ENCODE measurements around the gene RAB17. TPM values are rescaled to one million over a fixed set of nuclear protein-coding genes. Genes with fewer than 3 reads are reported as not detected.

RAB17 gene
- total and polyA plus RNA-seq, 3 experiments from 2014 or later, result not detected

DNA sequence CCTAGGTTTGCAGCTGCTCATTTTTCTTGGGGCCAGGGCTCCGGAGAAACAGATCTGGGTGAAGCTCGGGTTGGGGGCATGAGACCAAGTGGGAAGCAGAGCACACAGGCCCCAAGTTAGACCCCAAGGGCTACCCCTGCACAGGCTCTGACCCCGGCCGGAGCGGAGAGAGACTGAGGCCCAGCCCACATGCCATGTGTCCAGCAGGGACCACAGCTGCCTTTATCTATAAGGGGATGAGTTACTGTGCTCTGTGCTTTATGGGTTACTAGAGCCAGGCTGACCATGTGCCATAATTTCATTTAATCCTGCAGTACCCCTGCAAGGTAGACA, 54.5 kb downstream of the RAB17 start:
- Mint-ChIP-seq H3K27ac (no peak overlapping the region), H3K4me1 (no peaks in the 10 kb centered on the region)

DNA sequence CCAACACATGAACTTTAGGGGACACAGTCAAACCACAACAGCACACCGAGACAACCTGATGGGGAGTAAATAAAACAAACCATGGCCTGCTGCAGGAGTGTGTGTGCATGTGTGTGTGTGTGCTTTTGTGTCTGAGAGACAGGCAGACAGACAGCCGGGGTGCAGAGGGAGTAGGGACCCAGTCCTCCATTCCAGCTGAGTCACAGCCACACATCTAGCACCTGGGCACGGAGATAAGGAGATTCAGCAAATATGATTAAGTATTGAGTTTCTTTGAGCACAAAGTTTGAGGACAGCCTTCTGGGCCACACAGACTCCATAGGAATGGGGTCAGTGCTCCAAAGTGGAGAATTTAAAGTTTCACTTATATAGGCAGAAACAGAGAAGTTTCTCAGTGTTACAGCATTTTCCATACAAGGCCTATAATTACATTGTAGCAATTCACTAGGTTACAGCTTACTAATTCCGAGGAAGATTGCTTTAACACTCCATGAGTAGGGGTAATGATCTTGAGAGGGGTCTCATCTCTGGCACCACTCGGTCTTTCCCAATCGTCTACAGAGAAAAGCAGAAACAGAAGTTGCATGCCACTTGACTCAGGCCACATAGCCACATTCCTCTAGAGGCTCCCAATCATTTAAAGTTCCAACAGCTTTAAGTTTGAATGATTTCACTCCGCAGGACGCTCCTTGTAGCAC, 55.0 kb downstream of the RAB17 start:
- POLR2A ChIA-PET, result no interaction called here
- H3K27ac ChIP-seq (ENCODE audit: low read depth, low read length), result no peak overlapping the region
- no peak for DNase-seq

More for the DNA sequence above, 54.5 kb downstream of the RAB17 start:
- Histone ChIP-seq H3K4me3 (ENCODE audit: low read length) (no peak overlapping the region), H3K27ac (ENCODE audit: low read depth, low read length) (no peak overlapping the region), H3K27me3 (ENCODE audit: insufficient read depth, low read length, poor library complexity, severe bottlenecking) (peaks cover 3% of the 10 kb centered on the region), H3K9me3 (ENCODE audit: low read length) (no peaks in the 10 kb centered on the region), H3K36me3 (ENCODE audit: insufficient read depth, low read length) (no peaks in the 10 kb centered on the region), H3K4me1 (ENCODE audit: insufficient read depth, low read length) (no peaks in the 10 kb centered on the region)
- POLR2A ChIA-PET, result no interaction called here
- Mint-ChIP-seq H3K4me3 (no peak overlapping the region), H3K36me3 (no peaks in the 10 kb centered on the region), H3K9me3 (peaks cover 0 to 3% (median 0%) of the 10 kb centered on the region in 5 donors), H3K27me3 (peaks cover 3 to 35% of the 10 kb centered on the region in 2 donors)
- no peak for DNase-seq
- CTCF ChIA-PET, result no interaction called here

DNA sequence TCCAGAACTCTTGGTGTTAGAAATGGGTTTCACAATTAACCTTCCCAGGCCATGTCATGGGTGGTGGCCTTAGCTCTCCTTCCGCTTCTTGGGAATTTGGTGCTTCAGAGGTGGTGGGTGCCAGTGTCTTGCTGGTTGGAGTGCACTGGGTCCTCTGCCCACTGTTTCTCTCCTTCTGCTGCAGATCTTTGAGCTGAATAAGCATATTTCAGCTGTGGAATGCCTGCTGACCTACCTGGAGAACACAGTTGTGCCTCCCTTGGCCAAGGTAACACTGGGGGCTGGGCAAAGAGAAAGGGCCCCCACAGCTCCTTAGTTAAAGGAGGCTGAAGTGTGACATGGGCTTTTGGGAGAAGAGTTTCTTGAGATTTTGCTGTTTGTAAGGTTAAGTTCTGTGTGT, 56.2 kb downstream of the RAB17 start:
- no peak overlapping the region for H3K4me3 Mint-ChIP-seq
- ChIA-PET POLR2A (no interaction called here), CTCF (interaction anchor here (1.1 kb wide), 1 partner anchor 21 kb away, joined by 4 read pairs; no protein-coding TSS in a partner anchor)
- peaks cover 0 to 3% (median 0%) of the 10 kb centered on the region in 5 donors for H3K9me3 Mint-ChIP-seq
- Histone ChIP-seq H3K36me3 (ENCODE audit: insufficient read depth, low read length) (no peaks in the 10 kb centered on the region), H3K4me3 (ENCODE audit: low read length) (no peak overlapping the region), H3K27me3 (ENCODE audit: insufficient read depth, low read length, poor library complexity, severe bottlenecking) (peaks cover 3% of the 10 kb centered on the region), H3K9me3 (ENCODE audit: low read length) (no peaks in the 10 kb centered on the region), H3K27ac (ENCODE audit: low read depth, low read length) (no peak overlapping the region), H3K4me1 (ENCODE audit: insufficient read depth, low read length) (no peaks in the 10 kb centered on the region)
- DNase-seq, result no peak
- H3K27me3 Mint-ChIP-seq, result peaks cover 3 to 32% of the 10 kb centered on the region in 2 donors
- no peaks in the 10 kb centered on the region for H3K4me1 Mint-ChIP-seq
- no peaks in the 10 kb centered on the region for H3K36me3 Mint-ChIP-seq
- H3K27ac Mint-ChIP-seq, result no peak overlapping the region

More for the DNA sequence above, 55.0 kb downstream of the RAB17 start:
- no peaks in the 10 kb centered on the region for H3K36me3 Mint-ChIP-seq
- H3K27ac Mint-ChIP-seq, result no peak overlapping the region
- H3K4me3 ChIP-seq (ENCODE audit: low read length), result no peak overlapping the region
- peaks cover 3% of the 10 kb centered on the region for H3K27me3 ChIP-seq (ENCODE audit: insufficient read depth, low read length, poor library complexity, severe bottlenecking)
- H3K9me3 ChIP-seq (ENCODE audit: low read length), result no peaks in the 10 kb centered on the region
- H3K4me3 Mint-ChIP-seq, result no peak overlapping the region
- H3K36me3 ChIP-seq (ENCODE audit: insufficient read depth, low read length), result no peaks in the 10 kb centered on the region
- peaks cover 0 to 3% (median 0%) of the 10 kb centered on the region in 5 donors for H3K9me3 Mint-ChIP-seq
- H3K4me1 Mint-ChIP-seq, result no peaks in the 10 kb centered on the region
- peaks cover 3 to 35% of the 10 kb centered on the region in 2 donors for H3K27me3 Mint-ChIP-seq
- H3K4me1 ChIP-seq (ENCODE audit: insufficient read depth, low read length), result no peaks in the 10 kb centered on the region
- CTCF ChIA-PET, result no interaction called here

DNA sequence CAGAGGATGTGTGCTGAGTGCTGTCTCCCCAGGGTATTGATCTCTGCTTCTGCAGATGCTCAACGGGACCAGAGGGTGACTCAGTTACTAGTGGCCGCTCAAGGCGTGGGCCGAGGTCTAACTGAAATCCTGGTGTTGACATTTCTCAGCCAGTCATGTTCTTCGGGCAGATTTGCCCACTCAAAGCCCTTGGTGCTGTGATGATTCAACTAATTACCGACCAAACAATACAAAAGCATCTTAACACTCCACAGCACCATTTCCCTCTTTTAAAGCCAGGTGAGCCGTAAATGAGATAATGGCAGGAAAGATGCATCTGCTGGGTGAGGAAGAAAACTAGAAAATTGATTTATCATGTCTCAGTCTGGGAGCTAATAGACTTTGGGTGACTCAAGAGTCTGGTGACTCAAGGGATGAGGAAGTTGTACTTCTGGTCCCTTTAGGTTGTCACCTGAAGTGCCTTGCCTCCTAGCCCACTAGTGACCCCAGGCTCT, 56.8 kb downstream of the RAB17 start:
- Histone ChIP-seq H3K9me3 (ENCODE audit: low read length) (no peaks in the 10 kb centered on the region), H3K4me1 (ENCODE audit: insufficient read depth, low read length) (no peaks in the 10 kb centered on the region), H3K27ac (ENCODE audit: low read depth, low read length) (no peak overlapping the region), H3K27me3 (ENCODE audit: insufficient read depth, low read length, poor library complexity, severe bottlenecking) (peaks cover 3% of the 10 kb centered on the region), H3K36me3 (ENCODE audit: insufficient read depth, low read length) (no peaks in the 10 kb centered on the region), H3K4me3 (ENCODE audit: low read length) (no peak overlapping the region)
- Mint-ChIP-seq H3K4me1 (no peaks in the 10 kb centered on the region), H3K27me3 (peaks cover 3 to 27% of the 10 kb centered on the region in 2 donors), H3K27ac (no peak overlapping the region), H3K36me3 (no peaks in the 10 kb centered on the region), H3K4me3 (no peak overlapping the region), H3K9me3 (peaks cover 0 to 3% (median 0%) of the 10 kb centered on the region in 5 donors)
- POLR2A ChIA-PET, result no interaction called here
- CTCF ChIA-PET, result interaction anchor here (0.6 to 1.6 kb wide), 3 partner anchors 21 to 38 kb away, joined by 3 to 5 read pairs (median 3); no protein-coding TSS in a partner anchor
- DNase-seq, result no peak

DNA sequence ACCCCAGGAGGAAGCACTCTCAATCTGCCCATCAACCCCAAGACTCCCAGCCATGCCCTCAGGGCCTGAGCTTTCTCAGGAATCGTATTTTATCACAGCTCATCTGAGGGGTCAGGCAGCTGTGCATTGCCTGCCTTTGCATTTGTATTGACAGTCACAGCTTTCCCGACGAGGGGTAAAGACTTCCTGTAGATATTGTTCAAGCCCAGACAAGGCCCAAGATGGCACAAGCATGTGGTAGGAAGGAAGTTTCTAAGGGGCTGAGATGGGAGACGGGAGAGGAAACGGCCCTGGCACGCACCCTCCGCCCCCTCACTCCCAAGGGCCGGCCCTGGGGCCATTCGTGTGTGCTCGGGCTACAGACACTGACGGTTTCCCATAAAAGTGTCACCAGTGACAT, 58.4 kb downstream of the RAB17 start:
- DNase-seq, result no peak
- no peak overlapping the region for H3K4me3 ChIP-seq (ENCODE audit: low read length)
- Mint-ChIP-seq H3K27me3 (peaks cover 3 to 13% of the 10 kb centered on the region in 2 donors), H3K36me3 (no peaks in the 10 kb centered on the region), H3K4me3 (no peak overlapping the region), H3K9me3 (peaks cover 0 to 3% (median 0%) of the 10 kb centered on the region in 5 donors), H3K27ac (no peak overlapping the region), H3K4me1 (no peaks in the 10 kb centered on the region)
- no peaks in the 10 kb centered on the region for H3K4me1 ChIP-seq (ENCODE audit: insufficient read depth, low read length)
- POLR2A ChIA-PET, result no interaction called here
- H3K27ac ChIP-seq (ENCODE audit: low read depth, low read length), result no peak overlapping the region
- H3K9me3 ChIP-seq (ENCODE audit: low read length), result no peaks in the 10 kb centered on the region
- no peaks in the 10 kb centered on the region for H3K27me3 ChIP-seq (ENCODE audit: insufficient read depth, low read length, poor library complexity, severe bottlenecking)
- no peaks in the 10 kb centered on the region for H3K36me3 ChIP-seq (ENCODE audit: insufficient read depth, low read length)
- CTCF ChIA-PET, result interaction anchor here (0.9 to 1.6 kb wide), 3 partner anchors 19 to 110 kb away, joined by 3 to 5 read pairs (median 3); no protein-coding TSS in a partner anchor

DNA sequence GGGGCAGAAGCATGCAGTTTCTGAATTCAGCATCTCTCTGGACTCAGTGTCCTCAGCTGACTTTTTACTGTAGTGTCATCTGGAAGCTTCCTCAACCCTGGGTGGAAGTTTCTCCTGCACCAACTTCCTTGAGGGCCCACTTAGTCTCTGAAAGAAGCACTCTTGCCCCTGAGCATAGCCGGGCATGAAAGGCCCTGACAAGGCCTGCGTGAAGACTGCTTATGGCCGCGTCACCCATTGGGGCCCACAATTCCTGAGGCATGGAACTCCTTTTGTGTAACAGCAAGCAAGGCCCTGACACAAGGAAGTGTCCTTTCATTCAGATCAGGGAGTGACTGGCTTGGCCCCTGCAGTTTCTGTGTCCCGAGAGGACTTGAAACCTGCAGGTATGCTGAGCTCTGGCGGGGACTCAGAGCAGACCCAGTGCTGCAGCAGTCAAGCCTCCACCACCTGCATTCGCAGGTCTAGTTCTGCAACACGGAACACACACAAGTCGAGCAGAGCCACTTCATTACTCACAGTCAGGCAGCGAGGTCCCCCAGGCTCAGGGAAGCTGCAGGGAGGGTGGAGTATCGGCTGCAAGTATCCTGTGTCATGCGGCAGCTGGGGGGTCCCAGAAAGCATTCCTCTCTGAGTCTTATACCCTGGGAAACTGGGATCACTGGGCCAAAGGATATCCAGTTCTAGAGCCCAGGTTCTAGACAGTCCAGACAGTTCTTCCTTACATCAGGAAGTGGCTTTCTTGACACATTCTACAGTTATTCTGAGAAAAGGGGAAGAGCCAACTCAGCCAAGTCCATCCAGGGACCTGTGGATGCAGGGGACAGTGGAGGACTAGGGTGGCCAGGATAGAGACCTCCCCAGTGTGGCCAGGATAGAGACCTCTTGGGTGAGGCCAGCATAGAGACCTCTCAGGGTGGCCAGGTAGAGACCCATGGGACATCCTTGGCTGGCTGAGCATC, 59.8 kb downstream of the RAB17 start:
- H3K27ac Mint-ChIP-seq, result peak overlapping the region in 1 of 8 donors; percentile 81
- ChIA-PET CTCF (no interaction called here), POLR2A (no interaction called here)
- Histone ChIP-seq H3K4me1 (ENCODE audit: insufficient read depth, low read length) (no peaks in the 10 kb centered on the region), H3K9me3 (ENCODE audit: low read length) (no peaks in the 10 kb centered on the region), H3K27ac (ENCODE audit: low read depth, low read length) (no peak overlapping the region), H3K36me3 (ENCODE audit: insufficient read depth, low read length) (no peaks in the 10 kb centered on the region), H3K27me3 (ENCODE audit: insufficient read depth, low read length, poor library complexity, severe bottlenecking) (no peaks in the 10 kb centered on the region), H3K4me3 (ENCODE audit: low read length) (no peak overlapping the region)
- H3K9me3 Mint-ChIP-seq, result no peaks in the 10 kb centered on the region
- peaks cover 0 to 1% of the 10 kb centered on the region in 2 donors for H3K27me3 Mint-ChIP-seq
- no peaks in the 10 kb centered on the region for H3K4me1 Mint-ChIP-seq
- no peaks in the 10 kb centered on the region for H3K36me3 Mint-ChIP-seq
- H3K4me3 Mint-ChIP-seq, result no peak overlapping the region
- DNase-seq, result no peak

DNA sequence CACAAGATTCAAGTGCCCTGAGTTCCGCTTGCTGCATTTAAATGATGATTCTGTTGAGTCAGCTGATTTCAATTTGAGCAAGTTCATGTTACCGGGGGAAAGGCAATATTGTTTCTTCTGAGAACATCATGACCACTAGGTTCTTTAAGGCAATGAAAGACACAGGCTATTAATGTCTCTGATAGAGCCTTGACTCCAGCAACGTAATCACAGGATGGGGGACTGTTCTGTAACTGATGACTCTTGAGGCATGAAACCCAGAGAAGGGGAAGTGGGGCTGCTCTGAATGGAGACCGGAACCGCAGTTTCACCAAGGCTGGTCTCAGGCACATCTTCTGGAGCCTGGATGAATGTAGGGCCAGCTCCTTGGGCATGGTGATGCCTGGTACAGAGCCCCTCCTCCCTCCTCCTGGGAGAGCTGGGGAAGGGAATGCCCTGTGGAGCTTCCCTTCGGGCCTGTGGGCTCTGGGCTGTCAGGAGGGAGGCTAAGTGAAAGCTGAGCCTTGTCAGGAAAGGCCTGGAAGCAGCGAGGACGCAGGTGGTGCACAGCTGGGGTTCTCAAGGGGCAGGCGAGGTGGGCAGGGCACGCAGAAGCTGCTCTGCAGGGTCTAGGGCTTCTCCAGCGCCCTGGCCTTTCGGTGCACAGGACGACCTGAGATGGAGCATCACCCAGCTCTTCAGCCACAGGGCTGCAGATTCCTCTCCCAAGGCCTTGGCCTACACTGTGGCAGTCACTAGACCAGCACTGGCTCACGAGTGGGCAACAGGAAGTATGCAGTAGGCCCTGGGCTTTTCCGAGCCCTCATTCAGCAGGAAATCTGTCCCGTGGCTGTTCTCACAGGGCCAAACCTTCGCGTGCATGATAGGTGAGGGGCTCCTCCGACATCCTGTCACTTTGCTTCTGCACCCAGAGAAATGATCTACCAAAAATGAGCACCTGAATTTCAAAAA, 60.8 kb downstream of the RAB17 start:
- H3K9me3 Mint-ChIP-seq, result no peaks in the 10 kb centered on the region
- no peaks in the 10 kb centered on the region for H3K4me1 Mint-ChIP-seq
- ChIA-PET CTCF (no interaction called here), POLR2A (no interaction called here)
- H3K4me3 Mint-ChIP-seq, result no peak overlapping the region
- Histone ChIP-seq H3K27ac (ENCODE audit: low read depth, low read length) (no peak overlapping the region), H3K36me3 (ENCODE audit: insufficient read depth, low read length) (no peaks in the 10 kb centered on the region), H3K9me3 (ENCODE audit: low read length) (no peaks in the 10 kb centered on the region), H3K27me3 (ENCODE audit: insufficient read depth, low read length, poor library complexity, severe bottlenecking) (no peaks in the 10 kb centered on the region), H3K4me1 (ENCODE audit: insufficient read depth, low read length) (no peaks in the 10 kb centered on the region), H3K4me3 (ENCODE audit: low read length) (no peak overlapping the region)
- H3K36me3 Mint-ChIP-seq, result no peaks in the 10 kb centered on the region
- DNase-seq, result no peak
- H3K27me3 Mint-ChIP-seq, result no peaks in the 10 kb centered on the region
- H3K27ac Mint-ChIP-seq, result peak overlapping the region in 1 of 8 donors; percentile 33

Measured in CD8-positive, alpha-beta memory T cell (primary cell).